ENCODE measurements around the gene MFAP2.

- TF ChIP-seq RAD21 (IDR thresholded peaks at IDR 0.05; ENCODE audit: low read depth) (no peak), EP300 (IDR thresholded peaks at IDR 0.05; ENCODE audit: borderline replicate concordance) (no peak), YY1 (IDR thresholded peaks at IDR 0.05; ENCODE audit: low read depth) (no peak)
- TF ChIP-seq, protein P1, sequence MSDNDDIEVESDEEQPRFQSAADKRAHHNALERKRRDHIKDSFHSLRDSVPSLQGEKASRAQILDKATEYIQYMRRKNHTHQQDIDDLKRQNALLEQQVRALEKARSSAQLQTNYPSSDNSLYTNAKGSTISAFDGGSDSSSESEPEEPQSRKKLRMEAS (IDR thresholded peaks at IDR 0.05) = no peak
Observed at GRCh38 chr1:16927711-16928485, 52.5 kb downstream of the MFAP2 start.
